Measurements from ENCODE around the gene GABRG3. TPM values are rescaled to one million over a fixed set of nuclear protein-coding genes. Genes with fewer than 3 reads are reported as not detected.

GABRG3 gene
- total and polyA plus RNA-seq, 12 donors, result not detected

DNA sequence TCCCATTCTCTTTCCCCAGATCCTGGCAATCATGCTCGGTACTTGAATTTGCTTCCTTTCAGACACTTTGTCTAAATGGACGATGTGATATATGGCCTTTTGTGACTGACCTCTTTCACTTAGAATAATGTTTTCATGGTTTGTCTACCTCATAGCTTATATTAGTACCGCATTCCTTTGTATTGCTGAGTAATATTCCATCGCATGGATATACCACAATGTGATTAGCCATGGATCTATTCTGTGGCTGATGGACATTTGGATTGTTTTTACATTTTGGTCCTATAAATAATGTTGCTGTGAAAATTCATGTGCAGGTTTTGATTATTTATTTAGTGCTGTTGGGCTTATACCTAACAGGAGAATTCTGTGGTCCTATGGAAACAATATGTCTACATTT is 458.6 kb downstream of the GABRG3 start:
- TF ChIP-seq, protein P1, sequence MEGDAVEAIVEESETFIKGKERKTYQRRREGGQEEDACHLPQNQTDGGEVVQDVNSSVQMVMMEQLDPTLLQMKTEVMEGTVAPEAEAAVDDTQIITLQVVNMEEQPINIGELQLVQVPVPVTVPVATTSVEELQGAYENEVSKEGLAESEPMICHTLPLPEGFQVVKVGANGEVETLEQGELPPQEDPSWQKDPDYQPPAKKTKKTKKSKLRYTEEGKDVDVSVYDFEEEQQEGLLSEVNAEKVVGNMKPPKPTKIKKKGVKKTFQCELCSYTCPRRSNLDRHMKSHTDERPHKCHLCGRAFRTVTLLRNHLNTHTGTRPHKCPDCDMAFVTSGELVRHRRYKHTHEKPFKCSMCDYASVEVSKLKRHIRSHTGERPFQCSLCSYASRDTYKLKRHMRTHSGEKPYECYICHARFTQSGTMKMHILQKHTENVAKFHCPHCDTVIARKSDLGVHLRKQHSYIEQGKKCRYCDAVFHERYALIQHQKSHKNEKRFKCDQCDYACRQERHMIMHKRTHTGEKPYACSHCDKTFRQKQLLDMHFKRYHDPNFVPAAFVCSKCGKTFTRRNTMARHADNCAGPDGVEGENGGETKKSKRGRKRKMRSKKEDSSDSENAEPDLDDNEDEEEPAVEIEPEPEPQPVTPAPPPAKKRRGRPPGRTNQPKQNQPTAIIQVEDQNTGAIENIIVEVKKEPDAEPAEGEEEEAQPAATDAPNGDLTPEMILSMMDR (IDR thresholded peaks at IDR 0.05), result no peak
- Histone ChIP-seq H3K9me3 (peaks cover 0 to 42% (median 0%) of the 10 kb centered on the region in 11 donors), H3K36me3 (no peaks in the 10 kb centered on the region), H3K27me3 (no peaks in the 10 kb centered on the region), H3K4me1 (no peaks in the 10 kb centered on the region), H3K27ac (no peak overlapping the region), H3K4me3 (no peak overlapping the region)
- 93 to 94% methylated on average over 4 of the region's 4 CpGs for WGBS, 2 donors
- ATAC-seq (no peak), DNase-seq (no peak)
- intact Hi-C loops (cut with DNase I), result no loop called here

DNA sequence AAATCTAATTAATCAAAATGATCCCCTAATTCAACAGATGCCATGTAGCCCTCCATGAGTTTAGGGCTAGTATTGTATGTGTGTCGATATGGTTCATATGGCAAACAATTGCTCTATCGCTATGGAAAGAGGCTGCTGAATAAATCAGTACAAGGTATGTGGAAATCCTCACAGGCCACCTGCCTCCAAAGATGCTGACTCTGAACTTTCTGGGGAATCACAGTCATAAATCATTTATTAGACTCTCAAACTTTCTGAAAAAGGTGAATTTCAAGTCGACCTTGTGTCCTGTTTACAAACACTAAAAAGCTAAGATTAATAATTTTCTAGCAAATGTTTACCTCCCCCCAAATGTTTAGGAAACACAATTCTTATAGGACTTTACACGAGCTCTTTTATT is 462.6 kb downstream of the GABRG3 start:
- TF ChIP-seq, protein P1 (IDR thresholded peaks at IDR 0.05), result no peak
- WGBS, 2 donors, result 68 to 71% methylated on average over 4 of the region's 4 CpGs
- Histone ChIP-seq H3K27me3 (peaks cover 0 to under 1% (median 0%) of the 10 kb centered on the region in 7 donors), H3K4me1 (no peaks in the 10 kb centered on the region), H3K4me3 (no peak overlapping the region), H3K36me3 (no peaks in the 10 kb centered on the region), H3K27ac (no peak overlapping the region), H3K9me3 (peaks cover 0 to 47% (median 0%) of the 10 kb centered on the region in 11 donors)
- intact Hi-C loops (cut with DNase I), result loop anchor here in 1 of 10 donors (5.0 kb wide), 1 partner anchor 51 kb away; no protein-coding TSS in a partner anchor
- DNase-seq, result no peak
- ATAC-seq, result no peak

DNA sequence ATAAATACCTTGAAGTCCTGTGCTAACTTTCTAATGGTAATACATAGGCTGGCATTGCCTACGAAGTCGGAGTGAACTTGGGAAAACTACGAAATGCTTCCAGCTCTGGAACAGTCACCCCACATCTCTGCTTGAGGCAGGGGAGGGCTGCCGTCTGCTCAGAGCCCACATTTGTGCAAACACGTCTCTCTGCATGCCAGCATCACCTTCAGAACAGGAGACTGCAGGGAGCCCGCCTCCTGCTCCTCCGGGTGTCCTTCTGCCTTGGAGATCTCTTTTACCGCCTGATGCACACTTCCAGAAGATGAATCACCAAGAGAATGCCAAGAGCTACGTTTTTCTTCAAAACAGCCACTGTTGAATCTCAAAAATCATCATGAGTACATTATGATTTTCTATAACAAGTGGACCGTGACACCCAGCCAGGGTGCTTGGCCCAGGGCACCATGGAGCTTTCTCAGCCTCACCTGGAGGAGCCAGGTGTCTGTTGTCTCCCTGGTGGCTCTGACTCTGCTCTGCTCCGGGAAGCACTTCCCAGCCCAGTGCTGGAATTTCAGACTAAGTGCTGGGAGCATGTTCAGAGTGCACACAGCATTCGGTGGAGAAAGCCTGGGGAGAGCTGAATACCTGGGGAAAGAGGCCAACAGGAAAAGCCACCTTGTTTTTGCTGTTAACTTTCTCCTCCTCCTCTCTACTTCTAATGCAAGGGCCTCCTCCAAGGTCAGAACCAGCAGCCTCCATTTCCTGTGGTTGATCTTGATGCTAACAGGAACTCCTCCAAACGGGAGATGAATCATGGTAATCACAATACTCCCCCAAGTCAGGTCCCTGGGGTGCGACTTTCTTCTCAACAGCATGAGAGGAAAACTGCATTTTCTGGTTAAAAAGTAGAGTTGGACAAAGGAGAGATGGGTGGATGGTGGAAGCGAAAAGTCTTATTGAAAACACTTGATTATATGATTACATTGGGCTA is 467.7 kb downstream of the GABRG3 start:
- H3K27me3 ChIP-seq, result peaks cover 0 to 3% (median 0%) of the 10 kb centered on the region in 7 donors
- intact Hi-C loops (cut with DNase I), result no loop called here
- TF ChIP-seq, protein P1 (IDR thresholded peaks at IDR 0.05), result no peak
- H3K27ac ChIP-seq, result no peak overlapping the region
- WGBS, 2 donors, result 64 to 66% methylated on average over 15 of the region's 15 CpGs
- H3K9me3 ChIP-seq, result peaks cover 0 to 9% (median 0%) of the 10 kb centered on the region in 11 donors
- no peak for DNase-seq
- H3K4me1 ChIP-seq, result no peaks in the 10 kb centered on the region
- no peak overlapping the region for H3K4me3 ChIP-seq
- no peak for ATAC-seq
- H3K36me3 ChIP-seq, result no peaks in the 10 kb centered on the region

- Histone ChIP-seq H3K4me1 (no peaks in the 10 kb centered on the region), H3K27me3 (peaks cover 0 to 3% (median 0%) of the 10 kb centered on the region in 7 donors), H3K9me3 (peaks cover 0 to 7% (median 0%) of the 10 kb centered on the region in 11 donors), H3K4me3 (no peak overlapping the region), H3K27ac (no peak overlapping the region), H3K36me3 (no peaks in the 10 kb centered on the region)
- intact Hi-C loops (cut with DNase I), result no loop called here
- DNase-seq (no peak), ATAC-seq (no peak)
- TF ChIP-seq, protein P1 (IDR thresholded peaks at IDR 0.05), result no peak
- 50 to 55% methylated on average over 2 of the region's 2 CpGs for WGBS, 2 donors
Measured at GRCh38 chr15:27441120-27441519, 470.1 kb downstream of the GABRG3 start.
